Measurements from ENCODE around the gene PRELID1. TPM values are rescaled to one million over a fixed set of nuclear protein-coding genes. Genes with fewer than 3 reads are reported as not detected.

The PRELID1 gene
- total RNA-seq, 3 donors from 2014 or later (not counting 1 experiment from before 2014, with no cell fraction given), result 76.6 to 99.3 (median 91.6) TPM

DNA sequence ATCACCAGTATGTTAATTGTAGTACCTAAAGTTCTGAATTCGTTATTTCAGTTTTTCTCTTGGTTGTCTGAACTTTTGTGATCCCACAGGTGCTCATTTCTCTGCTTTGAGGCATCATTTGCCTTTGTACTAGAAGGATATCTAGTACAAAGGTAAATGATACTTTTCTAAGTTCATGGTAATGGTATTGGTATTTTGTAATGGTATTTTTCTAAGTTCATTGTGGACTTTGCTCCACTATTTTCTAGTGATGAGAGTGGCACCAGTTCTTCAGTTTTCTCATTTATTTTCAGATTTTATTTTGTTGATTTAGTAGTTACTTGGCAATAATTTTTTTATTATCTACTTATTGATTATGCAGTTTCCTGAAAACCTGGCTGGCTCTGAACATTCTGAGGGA lies 42.1 kb upstream of the PRELID1 start:
- Histone ChIP-seq H3K4me3 (ENCODE audit: low read length) (no peak overlapping the region), H3K36me3 (ENCODE audit: control insufficient read depth, insufficient read depth, low read length) (peaks cover 74% of the 10 kb centered on the region), H3K27ac (ENCODE audit: low read length) (no peak overlapping the region), H3K27me3 (ENCODE audit: control insufficient read depth, insufficient read depth, low read length) (no peaks in the 10 kb centered on the region), H3K4me1 (ENCODE audit: control insufficient read depth, insufficient read depth, low read length) (no peaks in the 10 kb centered on the region), H3K9me3 (ENCODE audit: control insufficient read depth, insufficient read depth, low read length) (no peaks in the 10 kb centered on the region)
- no peak for ATAC-seq
- DNase-seq, result no peak
- TF ChIP-seq, protein P1, sequence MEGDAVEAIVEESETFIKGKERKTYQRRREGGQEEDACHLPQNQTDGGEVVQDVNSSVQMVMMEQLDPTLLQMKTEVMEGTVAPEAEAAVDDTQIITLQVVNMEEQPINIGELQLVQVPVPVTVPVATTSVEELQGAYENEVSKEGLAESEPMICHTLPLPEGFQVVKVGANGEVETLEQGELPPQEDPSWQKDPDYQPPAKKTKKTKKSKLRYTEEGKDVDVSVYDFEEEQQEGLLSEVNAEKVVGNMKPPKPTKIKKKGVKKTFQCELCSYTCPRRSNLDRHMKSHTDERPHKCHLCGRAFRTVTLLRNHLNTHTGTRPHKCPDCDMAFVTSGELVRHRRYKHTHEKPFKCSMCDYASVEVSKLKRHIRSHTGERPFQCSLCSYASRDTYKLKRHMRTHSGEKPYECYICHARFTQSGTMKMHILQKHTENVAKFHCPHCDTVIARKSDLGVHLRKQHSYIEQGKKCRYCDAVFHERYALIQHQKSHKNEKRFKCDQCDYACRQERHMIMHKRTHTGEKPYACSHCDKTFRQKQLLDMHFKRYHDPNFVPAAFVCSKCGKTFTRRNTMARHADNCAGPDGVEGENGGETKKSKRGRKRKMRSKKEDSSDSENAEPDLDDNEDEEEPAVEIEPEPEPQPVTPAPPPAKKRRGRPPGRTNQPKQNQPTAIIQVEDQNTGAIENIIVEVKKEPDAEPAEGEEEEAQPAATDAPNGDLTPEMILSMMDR (IDR thresholded peaks at IDR 0.05), result no peak
- no peak overlapping the region for H3K27ac Mint-ChIP-seq
- H3K4me3 Mint-ChIP-seq, result no peak overlapping the region
- no peaks in the 10 kb centered on the region for H3K9me3 Mint-ChIP-seq
- H3K27me3 Mint-ChIP-seq (ENCODE audit: low read depth in 2 of 2), result no peaks in the 10 kb centered on the region
- H3K4me1 Mint-ChIP-seq, result peaks cover 0 to 4% of the 10 kb centered on the region in 2 donors
- WGBS (ENCODE audit: insufficient coverage), result 91% methylated on average over 1 of the region's 1 CpG
- peaks cover 7% of the 10 kb centered on the region for H3K36me3 Mint-ChIP-seq
- intact Hi-C loops (cut with micrococcal nuclease), result no loop called here

DNA sequence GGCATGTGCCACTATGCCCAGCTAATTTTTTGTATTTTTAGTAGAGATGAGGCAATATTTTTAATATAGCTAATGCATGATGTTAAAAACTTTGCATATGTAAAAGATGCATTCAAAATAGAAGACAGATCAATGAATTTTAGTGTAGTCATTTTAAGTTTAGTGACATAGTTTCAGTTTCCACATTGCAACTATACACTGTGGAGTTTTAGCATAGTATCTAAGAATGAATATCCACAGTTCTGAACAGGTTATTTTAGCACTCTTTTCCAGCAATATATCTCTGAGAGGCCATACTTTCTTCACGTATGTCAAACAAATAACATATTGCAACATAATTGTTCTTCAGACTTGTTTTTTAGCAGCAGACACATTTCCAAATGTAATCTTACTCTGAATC lies 39.4 kb upstream of the PRELID1 start:
- Histone ChIP-seq H3K4me3 (ENCODE audit: low read length) (no peak overlapping the region), H3K27me3 (ENCODE audit: control insufficient read depth, insufficient read depth, low read length) (no peaks in the 10 kb centered on the region), H3K36me3 (ENCODE audit: control insufficient read depth, insufficient read depth, low read length) (peaks cover 79% of the 10 kb centered on the region), H3K27ac (ENCODE audit: low read length) (no peak overlapping the region), H3K4me1 (ENCODE audit: control insufficient read depth, insufficient read depth, low read length) (no peaks in the 10 kb centered on the region), H3K9me3 (ENCODE audit: control insufficient read depth, insufficient read depth, low read length) (no peaks in the 10 kb centered on the region)
- 100% methylated on average over 1 of the region's 1 CpG for WGBS (ENCODE audit: insufficient coverage)
- intact Hi-C loops (cut with micrococcal nuclease), result no loop called here
- TF ChIP-seq, protein P1 (IDR thresholded peaks at IDR 0.05), result no peak
- Mint-ChIP-seq H3K4me1 (peaks cover 0 to under 1% of the 10 kb centered on the region in 2 donors), H3K4me3 (no peak overlapping the region), H3K36me3 (peaks cover 7% of the 10 kb centered on the region), H3K27me3 (ENCODE audit: low read depth in 2 of 2) (no peaks in the 10 kb centered on the region), H3K27ac (no peak overlapping the region), H3K9me3 (no peaks in the 10 kb centered on the region)
- DNase-seq (no peak), ATAC-seq (no peak)

DNA sequence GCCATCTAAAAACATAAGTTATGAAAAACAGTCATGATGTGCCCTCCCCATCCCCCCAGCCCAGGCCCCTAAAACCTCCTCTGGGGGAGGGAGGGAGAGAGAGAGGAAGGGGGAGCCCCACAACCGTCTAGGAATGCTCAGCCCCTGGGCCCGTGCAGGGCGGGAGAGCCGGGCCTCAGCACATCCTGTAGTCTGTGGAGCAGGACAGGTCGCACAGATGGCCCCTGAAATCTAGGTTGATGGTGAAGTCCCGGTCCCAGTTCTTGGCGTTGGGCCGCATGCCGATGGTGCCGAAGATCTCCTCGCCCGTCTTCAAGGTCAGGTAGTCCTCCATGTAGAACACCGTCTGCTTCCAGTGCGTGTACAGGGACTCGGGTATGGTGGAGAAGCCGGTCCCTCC lies 38.2 kb upstream of the PRELID1 start:
- WGBS (ENCODE audit: insufficient coverage), result 97% methylated on average over 16 of the region's 16 CpGs

More for the DNA sequence above, 38.2 kb upstream of the PRELID1 start:
- H3K27me3 Mint-ChIP-seq (ENCODE audit: low read depth in 2 of 2), result no peaks in the 10 kb centered on the region
- H3K4me1 ChIP-seq (ENCODE audit: control insufficient read depth, insufficient read depth, low read length), result no peaks in the 10 kb centered on the region
- no peak overlapping the region for H3K4me3 ChIP-seq (ENCODE audit: low read length)
- no peaks in the 10 kb centered on the region for H3K9me3 Mint-ChIP-seq
- TF ChIP-seq, protein P1 (IDR thresholded peaks at IDR 0.05), result no peak
- H3K4me1 Mint-ChIP-seq, result no peaks in the 10 kb centered on the region
- H3K27ac Mint-ChIP-seq, result no peak overlapping the region
- ATAC-seq (peak in 1 of 3 donors; percentile 14), DNase-seq (no peak)
- intact Hi-C loops (cut with micrococcal nuclease), result no loop called here
- peaks cover 7% of the 10 kb centered on the region for H3K36me3 Mint-ChIP-seq
- peaks cover 79% of the 10 kb centered on the region for H3K36me3 ChIP-seq (ENCODE audit: control insufficient read depth, insufficient read depth, low read length)
- H3K27me3 ChIP-seq (ENCODE audit: control insufficient read depth, insufficient read depth, low read length), result no peaks in the 10 kb centered on the region
- no peak overlapping the region for H3K4me3 Mint-ChIP-seq
- H3K27ac ChIP-seq (ENCODE audit: low read length), result no peak overlapping the region
- H3K9me3 ChIP-seq (ENCODE audit: control insufficient read depth, insufficient read depth, low read length), result no peaks in the 10 kb centered on the region
